BLaER1 treated with 17β-estradiol and CSF1 and Interleukin-3, amounts not matched to agents 10 nM and 100 nM (cell line): Measurements from ENCODE around the gene KCNK2.

ENCODE experiments used
- H3K27ac ChIP-seq, 11 experiments: shearing (Covaris generic); formaldehyde crosslinking; 2 replicates each; pipeline ENCODE4 v1.8.1; 2022
- H3K27me3 ChIP-seq, 11 experiments: shearing (Covaris generic); formaldehyde crosslinking; 2 replicates each; pipeline ENCODE4 v1.8.1; 2022
- H3K36me3 ChIP-seq, 11 experiments: shearing (Covaris generic); formaldehyde crosslinking; 2 replicates each; pipeline ENCODE4 v1.8.1; 2022
- H3K4me1 ChIP-seq, 10 experiments: shearing (Covaris generic); formaldehyde crosslinking; 2 replicates each; pipeline ENCODE4 v1.8.1; 2022
- H3K4me2 ChIP-seq, 11 experiments: shearing (Covaris generic); formaldehyde crosslinking; 2 replicates each; pipeline ENCODE4 v1.8.1; 2022
- H3K4me3 ChIP-seq, 10 experiments: shearing (Covaris generic); formaldehyde crosslinking; 2 replicates each; pipeline ENCODE4 v1.8.1; 2022
- H3K9ac ChIP-seq, 11 experiments: shearing (Covaris generic); formaldehyde crosslinking; 2 replicates each; pipeline ENCODE4 v1.8.1; 2022
- H3K9me3 ChIP-seq, 11 experiments: shearing (Covaris generic); formaldehyde crosslinking; replicated peaks in 1 of 11; 2 replicates each; pipeline ENCODE4 v1.8.1; 2022
- H4K20me1 ChIP-seq, 11 experiments: shearing (Covaris generic); formaldehyde crosslinking; 2 replicates each; pipeline ENCODE4 v1.8.1; 2022
- Cebpa-rat ChIP-seq, 11 experiments: shearing (Covaris generic); IDR thresholded peaks; 2 replicates each; pipeline ENCODE4 v1.8.1; 2022

KCNK2 gene

DNA sequence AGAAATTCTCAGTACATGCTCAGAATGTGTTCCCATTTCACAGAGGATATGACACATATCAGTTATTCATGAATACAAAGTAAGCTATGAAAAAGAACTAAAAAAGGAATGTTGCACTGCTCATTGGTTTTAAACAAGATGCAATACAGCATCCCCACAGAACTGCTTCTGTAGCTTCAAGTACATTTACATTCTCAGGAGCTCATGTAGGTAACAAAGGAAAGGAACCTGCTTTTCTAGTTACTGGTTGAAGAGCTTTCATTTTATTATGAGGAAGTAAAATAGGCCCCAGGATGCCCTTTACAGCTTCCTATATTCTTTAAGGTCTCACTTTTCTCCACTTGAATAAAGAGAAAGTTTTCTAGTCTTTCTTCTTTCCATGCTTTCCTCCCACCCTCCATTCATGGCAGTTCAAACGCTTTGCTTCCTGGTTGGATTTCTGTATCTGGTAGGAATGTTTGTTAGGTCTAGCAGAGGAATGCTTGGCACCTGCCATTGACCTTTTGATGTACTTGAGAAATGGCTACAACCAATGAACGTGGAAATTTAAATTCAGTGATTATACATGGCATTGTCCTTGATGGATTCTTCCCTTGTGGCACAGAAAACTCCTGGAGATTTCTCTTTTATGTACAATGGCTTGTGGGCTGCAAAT is 27.1 kb upstream of the KCNK2 start:
- H3K9ac ChIP-seq, result no peak overlapping the region
- H3K27ac ChIP-seq, result no peak overlapping the region
- H3K27me3 ChIP-seq, result no peaks in the 10 kb centered on the region
- no peak overlapping the region for H3K4me2 ChIP-seq
- H3K4me3 ChIP-seq, result no peak overlapping the region
- H3K4me1 ChIP-seq, result no peaks in the 10 kb centered on the region
- H3K9me3 ChIP-seq, result no peaks in the 10 kb centered on the region
- no peaks in the 10 kb centered on the region for H3K36me3 ChIP-seq
- no peak for TF ChIP-seq Cebpa-rat (IDR thresholded peaks at IDR 0.05)
- H4K20me1 ChIP-seq, result no peaks in the 10 kb centered on the region

DNA sequence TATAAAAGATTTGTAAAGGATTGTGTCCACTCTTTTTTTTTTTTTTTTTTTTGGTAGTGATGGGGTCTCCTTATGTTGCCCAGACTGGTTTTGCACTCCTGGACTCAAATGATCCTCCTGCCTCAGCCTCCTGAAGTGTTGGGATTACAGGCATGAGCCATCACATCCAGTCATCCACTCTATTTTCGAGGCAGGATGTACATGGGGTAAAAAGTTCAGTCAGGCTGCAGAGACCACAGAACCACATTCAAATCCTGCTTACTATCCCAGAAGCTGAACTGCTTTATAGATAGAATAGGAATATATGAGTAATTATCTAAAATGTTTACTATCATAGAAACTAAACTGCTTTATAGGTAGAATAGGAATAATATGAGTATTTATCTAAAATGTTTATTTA is 26.0 kb upstream of the KCNK2 start:
- Histone ChIP-seq H3K4me1 (no peaks in the 10 kb centered on the region), H3K27ac (no peak overlapping the region), H3K4me2 (no peak overlapping the region), H3K9me3 (no peaks in the 10 kb centered on the region), H4K20me1 (no peaks in the 10 kb centered on the region), H3K36me3 (no peaks in the 10 kb centered on the region), H3K27me3 (no peaks in the 10 kb centered on the region), H3K4me3 (no peak overlapping the region), H3K9ac (no peak overlapping the region)
- TF ChIP-seq Cebpa-rat (IDR thresholded peaks at IDR 0.05), result no peak

DNA sequence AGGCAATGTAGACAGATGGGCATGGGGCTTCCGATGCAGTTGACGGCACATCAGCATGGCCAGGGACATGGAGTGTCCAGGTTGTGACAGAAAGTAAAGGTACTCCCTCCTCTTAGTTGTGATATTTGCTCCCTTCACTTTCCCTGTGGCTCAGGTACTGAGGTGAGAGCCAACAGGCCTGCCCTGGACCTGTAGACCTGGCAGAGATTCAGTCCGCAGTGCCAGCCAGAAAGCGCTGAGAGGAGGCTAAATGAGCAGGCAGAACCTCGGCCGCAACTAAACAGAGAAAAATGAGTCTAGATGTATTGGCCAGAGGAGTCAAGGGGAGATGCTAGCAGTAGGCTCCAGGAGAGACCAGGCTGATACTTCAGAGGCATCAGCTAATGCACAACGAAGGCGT is 22.6 kb upstream of the KCNK2 start:
- Histone ChIP-seq H3K4me2 (no peak overlapping the region), H3K4me3 (no peak overlapping the region), H3K36me3 (no peaks in the 10 kb centered on the region), H3K4me1 (no peaks in the 10 kb centered on the region), H3K9ac (no peak overlapping the region), H3K27me3 (no peaks in the 10 kb centered on the region), H3K27ac (no peak overlapping the region), H3K9me3 (no peaks in the 10 kb centered on the region), H4K20me1 (no peaks in the 10 kb centered on the region)
- no peak for TF ChIP-seq Cebpa-rat (IDR thresholded peaks at IDR 0.05)

DNA sequence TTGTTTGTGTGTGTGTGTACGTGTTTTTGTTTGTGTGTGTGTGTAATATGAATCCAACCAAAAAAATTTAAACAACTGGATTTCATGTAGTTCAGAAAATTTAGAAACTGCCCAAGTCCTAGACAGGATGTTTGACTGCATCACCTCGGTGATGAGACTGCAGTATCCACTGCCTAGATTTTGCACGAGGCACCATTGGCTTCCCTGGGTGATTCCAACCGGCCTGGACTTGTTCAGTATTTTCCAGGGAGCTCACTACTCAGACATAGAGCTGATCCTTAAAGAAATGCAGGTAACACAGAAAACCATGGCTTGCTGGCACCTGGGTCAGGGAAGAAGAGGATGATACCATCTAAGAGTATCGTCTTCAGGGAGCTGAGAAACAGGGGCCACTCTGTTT is 18.2 kb upstream of the KCNK2 start:
- Histone ChIP-seq H3K4me2 (no peak overlapping the region), H4K20me1 (no peaks in the 10 kb centered on the region), H3K9me3 (no peaks in the 10 kb centered on the region), H3K9ac (no peak overlapping the region), H3K27me3 (no peaks in the 10 kb centered on the region), H3K36me3 (no peaks in the 10 kb centered on the region), H3K4me3 (no peak overlapping the region), H3K27ac (no peak overlapping the region), H3K4me1 (no peaks in the 10 kb centered on the region)
- TF ChIP-seq Cebpa-rat (IDR thresholded peaks at IDR 0.05), result no peak

DNA sequence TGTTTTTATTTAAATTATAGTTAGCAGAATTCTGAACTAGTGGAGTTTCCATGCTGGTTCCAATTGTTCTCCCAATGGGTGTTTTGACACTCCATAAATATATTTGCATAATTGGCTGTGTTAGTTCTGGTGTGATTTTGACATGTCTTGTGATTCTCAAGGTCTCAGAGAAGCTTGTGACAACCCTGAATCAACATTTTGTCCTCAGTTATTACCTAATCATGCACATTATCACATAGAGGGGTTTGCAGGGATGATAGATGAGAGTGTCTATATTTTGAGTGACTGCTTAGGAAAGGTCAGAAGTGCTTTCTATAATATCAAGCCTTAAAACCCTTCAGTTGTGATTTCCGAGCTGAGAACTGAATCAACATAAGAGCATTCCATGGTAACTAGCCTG is 11.5 kb upstream of the KCNK2 start:
- Histone ChIP-seq H3K4me2 (no peak overlapping the region), H3K36me3 (no peaks in the 10 kb centered on the region), H3K4me3 (no peak overlapping the region), H3K27ac (no peak overlapping the region), H3K9me3 (no peaks in the 10 kb centered on the region), H3K27me3 (no peaks in the 10 kb centered on the region), H3K9ac (no peak overlapping the region), H4K20me1 (no peaks in the 10 kb centered on the region), H3K4me1 (no peaks in the 10 kb centered on the region)
- TF ChIP-seq Cebpa-rat (IDR thresholded peaks at IDR 0.05), result no peak

DNA sequence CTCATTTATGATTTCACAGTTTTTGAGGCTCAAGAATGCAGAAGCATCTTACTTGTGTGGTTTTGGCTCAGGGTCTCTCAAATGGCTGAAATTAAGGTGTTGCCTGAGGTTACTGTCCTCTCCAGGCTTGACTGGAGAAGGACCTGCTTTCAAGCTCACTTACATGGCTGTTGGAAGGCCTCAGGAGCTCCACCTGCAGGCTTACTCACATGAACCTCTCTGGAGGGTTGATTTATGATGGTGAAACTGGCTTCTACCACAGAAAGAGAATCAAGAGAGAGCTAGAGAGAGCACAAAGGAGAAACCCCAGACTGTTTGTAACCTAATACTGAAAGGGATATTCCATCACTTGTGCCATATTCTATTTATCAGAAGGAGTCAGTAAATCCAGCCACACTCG is 6.2 kb upstream of the KCNK2 start:
- H3K27ac ChIP-seq, result no peak overlapping the region
- no peak overlapping the region for H3K4me3 ChIP-seq
- no peaks in the 10 kb centered on the region for H3K27me3 ChIP-seq
- H3K9ac ChIP-seq, result no peak overlapping the region
- no peak for TF ChIP-seq Cebpa-rat (IDR thresholded peaks at IDR 0.05)
- no peak overlapping the region for H3K4me2 ChIP-seq
- no peaks in the 10 kb centered on the region for H3K4me1 ChIP-seq
- no peaks in the 10 kb centered on the region; a peak in 1 of 22 replicates for H3K9me3 ChIP-seq
- no peaks in the 10 kb centered on the region for H3K36me3 ChIP-seq
- no peaks in the 10 kb centered on the region for H4K20me1 ChIP-seq

DNA sequence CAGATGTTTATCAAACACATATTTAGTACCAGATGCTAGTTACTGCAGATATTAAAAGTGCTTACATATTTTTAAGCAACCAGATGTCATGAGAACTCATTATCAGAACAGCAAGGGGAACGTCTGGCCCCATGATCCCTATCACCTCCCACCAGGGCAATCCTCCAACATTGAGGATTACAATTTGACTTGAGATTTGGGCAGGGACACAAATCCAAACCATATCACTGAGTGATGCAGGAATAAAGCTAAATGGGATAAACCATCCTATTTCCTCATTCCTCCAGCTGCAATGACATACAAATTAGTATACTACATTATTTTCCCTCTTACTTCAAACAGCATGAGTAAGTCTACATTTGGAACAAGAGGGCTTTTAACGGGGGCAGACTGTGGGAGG is 3.1 kb upstream of the KCNK2 start:
- no peaks in the 10 kb centered on the region for H3K36me3 ChIP-seq
- no peaks in the 10 kb centered on the region for H3K4me1 ChIP-seq
- peaks cover 2 to 19% (median 13%) of the 10 kb centered on the region in 11 experiments; a peak in 19 of 22 replicates for H3K9me3 ChIP-seq
- H3K4me2 ChIP-seq, result no peak overlapping the region
- no peak overlapping the region for H3K4me3 ChIP-seq
- H3K27me3 ChIP-seq, result no peaks in the 10 kb centered on the region
- H3K27ac ChIP-seq, result no peak overlapping the region
- H3K9ac ChIP-seq, result no peak overlapping the region
- no peak for TF ChIP-seq Cebpa-rat (IDR thresholded peaks at IDR 0.05)
- no peaks in the 10 kb centered on the region for H4K20me1 ChIP-seq

DNA sequence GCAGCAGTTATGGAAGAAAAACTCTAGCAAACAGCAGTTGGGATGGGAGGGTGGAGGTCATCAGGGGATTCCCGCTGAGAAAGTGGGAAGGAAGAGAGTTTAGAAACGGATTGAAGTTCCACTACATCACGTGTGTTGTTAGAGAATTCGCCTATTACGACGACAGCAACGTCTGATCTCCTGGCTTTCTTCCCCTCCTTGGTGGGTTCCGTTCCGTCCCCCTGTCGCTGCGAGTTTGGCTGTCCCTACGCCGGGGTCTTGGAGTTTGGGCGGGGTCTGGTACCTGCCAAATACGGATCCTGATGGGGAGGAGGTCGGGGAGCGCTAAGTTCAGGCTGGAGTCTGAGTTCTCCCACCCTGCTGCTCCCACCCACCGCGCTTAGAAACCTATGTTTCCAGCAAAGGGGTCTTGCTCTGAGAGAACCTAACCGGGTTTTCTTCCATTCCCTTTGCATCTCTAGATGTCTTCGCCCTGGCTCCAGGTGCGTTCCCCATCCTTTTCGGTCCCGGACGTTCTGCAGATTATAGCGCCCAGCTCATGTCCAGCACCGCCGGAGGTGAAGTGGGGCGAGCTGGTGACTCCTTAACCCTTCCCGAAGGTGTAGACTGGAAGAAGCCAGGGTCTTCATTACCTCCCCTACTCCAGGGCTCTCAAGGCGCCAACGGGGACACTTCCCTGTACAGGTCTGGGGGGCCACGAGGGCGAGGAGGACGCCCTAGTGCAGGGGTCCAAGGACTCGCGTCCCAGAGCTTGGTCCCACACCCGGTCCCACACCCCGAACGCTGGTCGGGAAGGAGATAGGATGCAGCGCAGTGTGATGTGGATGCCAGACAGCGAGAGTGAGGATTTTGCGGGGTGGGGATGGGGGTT is 641 bp upstream of the KCNK2 start:
- no peaks in the 10 kb centered on the region for H3K27me3 ChIP-seq
- no peaks in the 10 kb centered on the region for H3K36me3 ChIP-seq
- H3K9me3 ChIP-seq, result peaks cover 2 to 19% (median 13%) of the 10 kb centered on the region in 11 experiments; a peak in 19 of 22 replicates
- H3K4me3 ChIP-seq, result no peak overlapping the region
- peaks cover 0 to 6% (median 0%) of the 10 kb centered on the region in 10 experiments; a peak in 1 of 20 replicates for H3K4me1 ChIP-seq
- no peak overlapping the region for H3K9ac ChIP-seq
- TF ChIP-seq Cebpa-rat (IDR thresholded peaks at IDR 0.05), result no peak
- no peaks in the 10 kb centered on the region for H4K20me1 ChIP-seq
- no peak overlapping the region for H3K27ac ChIP-seq
- H3K4me2 ChIP-seq, result no peak overlapping the region

DNA sequence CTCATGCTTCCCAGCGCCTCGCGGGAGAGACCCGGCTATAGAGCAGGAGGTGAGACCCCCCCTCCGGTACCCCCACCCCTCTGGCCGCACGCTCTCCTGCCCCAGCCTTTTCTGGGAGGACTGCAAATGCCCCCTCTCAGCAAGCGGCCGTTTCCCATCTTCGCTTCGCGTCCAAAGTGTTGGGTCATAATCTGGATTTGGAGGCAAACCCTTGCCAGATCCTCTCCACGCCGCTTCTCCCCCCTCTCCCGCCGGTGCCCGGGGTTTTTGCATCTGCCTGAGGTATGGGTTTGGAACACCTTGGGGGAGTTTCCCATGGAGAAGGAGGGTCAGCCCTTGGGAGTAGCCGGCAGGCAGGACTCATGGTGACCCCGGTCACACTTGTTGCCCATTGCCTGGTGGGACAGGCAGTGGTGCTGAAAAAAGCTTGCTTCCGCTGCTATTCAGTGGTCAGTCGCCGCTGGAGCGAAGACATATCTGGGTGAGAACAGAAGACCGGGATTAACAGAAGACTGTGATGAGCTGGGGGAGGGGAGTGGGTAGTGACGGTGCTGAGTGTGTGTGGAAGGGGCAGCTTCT is 935 bp downstream of the KCNK2 start:
- Histone ChIP-seq H3K9ac (no peak overlapping the region), H3K36me3 (no peaks in the 10 kb centered on the region), H3K4me1 (peaks cover 0 to 7% (median 0%) of the 10 kb centered on the region in 10 experiments; a peak in 1 of 20 replicates), H4K20me1 (no peaks in the 10 kb centered on the region), H3K4me2 (no peak overlapping the region), H3K27me3 (no peaks in the 10 kb centered on the region), H3K4me3 (no peak overlapping the region), H3K27ac (no peak overlapping the region), H3K9me3 (peaks cover 2 to 19% (median 13%) of the 10 kb centered on the region in 11 experiments; a peak in 19 of 22 replicates)
- no peak for TF ChIP-seq Cebpa-rat (IDR thresholded peaks at IDR 0.05)
